ENCODE results near the gene HIPK2. TPM values are rescaled to one million over a fixed set of nuclear protein-coding genes. Genes with fewer than 3 reads are reported as not detected.

HIPK2 gene
- total and polyA plus RNA-seq, 2 donors (not counting 3 experiments of a cell fraction or from before 2014, with no cell fraction given), result 9.0 to 43.8 TPM

GRCh38 chr7:139676390-139676789, 101.4 kb downstream of the HIPK2 start:
- intact Hi-C loops (cut with micrococcal nuclease) (no loop called here), dilution Hi-C loops (cut with MboI; ENCODE audit: extremely low pct_ligation_motif_present, low sequenced_read_pairs) (no loop called here)
- H3K9ac ChIP-seq (replicated peaks; ENCODE audit: extremely low read depth, insufficient read depth, low read length), result no peak overlapping the region
- no peak overlapping the region for H3K4me2 ChIP-seq (ENCODE audit: insufficient read depth, low read length)
- H3K4me1 ChIP-seq (ENCODE audit: control insufficient read depth, extremely low read depth, insufficient read depth, low read length), result peaks cover 26% of the 10 kb centered on the region
- H3K9me1 ChIP-seq (replicated peaks; ENCODE audit: control insufficient read depth, extremely low read depth, insufficient read depth, low read length), result no peaks in the 10 kb centered on the region
- DNase-seq (ENCODE audit: low read depth, low spot score) (no peak), FAIRE-seq (no peak)
- no peak overlapping the region for H2AFZ ChIP-seq (ENCODE audit: low read depth, low read length)
- H3K27ac ChIP-seq (ENCODE audit: insufficient read depth, low read depth, low read length), result no peak overlapping the region
- no peaks in the 10 kb centered on the region for H3K36me3 ChIP-seq (ENCODE audit: control insufficient read depth in 2 of 2, extremely low read depth in 1 of 2, insufficient read depth in 2 of 2, low read length in 2 of 2)
- no peak overlapping the region for H3K4me3 ChIP-seq (replicated peaks in 1 of 3; ENCODE audit: insufficient read depth in 1 of 3, low read depth in 1 of 3, low read length in 3 of 3)
- H3K27me3 ChIP-seq (ENCODE audit: control insufficient read depth in 2 of 2, insufficient read depth in 2 of 2, low read length in 2 of 2), result no peaks in the 10 kb centered on the region
- CTCF ChIA-PET, result no interaction called here
- no TSS peak for BruUV-seq (replicated peaks)
- H4K20me1 ChIP-seq (replicated peaks; ENCODE audit: control insufficient read depth, extremely low read depth, insufficient read depth, low read length), result no peaks in the 10 kb centered on the region
- H3K79me2 ChIP-seq (ENCODE audit: control insufficient read depth, insufficient read depth, low read length), result peaks cover 12% of the 10 kb centered on the region
- POLR2A ChIA-PET, result no interaction called here
- TF ChIP-seq FOS (IDR thresholded peaks at IDR 0.05; ENCODE audit: borderline replicate concordance, insufficient read depth, low read length) (no peak), EZH2 (IDR thresholded peaks at IDR 0.05; ENCODE audit: borderline replicate concordance, low read depth, low read length, severe bottlenecking) (no peak), GATA2 (IDR thresholded peaks at IDR 0.05; ENCODE audit: insufficient read depth, insufficient read length, low read depth, low read length) (no peak), POLR2AphosphoS5 (IDR thresholded peaks at IDR 0.05; ENCODE audit: insufficient read depth, low read depth, low read length) (no peak), JUN (IDR thresholded peaks at IDR 0.05; ENCODE audit: borderline replicate concordance, insufficient read depth, insufficient read length, low read depth) (no peak), MYC (IDR thresholded peaks at IDR 0.05; ENCODE audit: low read depth, low read length) (no peak), POLR2A (IDR thresholded peaks at IDR 0.05; ENCODE audit: low read depth, low read length) (no peak), MAX (IDR thresholded peaks at IDR 0.05; ENCODE audit: insufficient read depth, insufficient read length) (no peak), CTCF (IDR thresholded peaks at IDR 0.05; ENCODE audit: extremely low read depth in 1 of 2, insufficient read depth in 1 of 2, low read depth in 1 of 2, low read length in 2 of 2) (no peak)
- no peaks in the 10 kb centered on the region for H3K9me3 ChIP-seq (replicated peaks; ENCODE audit: control insufficient read depth, insufficient read depth, low read length)

Measured in endothelial cell of umbilical vein (primary cell).